Osteoblast (primary cell): ENCODE results near the gene CSTF3. TPM values are rescaled to one million over a fixed set of nuclear protein-coding genes. Genes with fewer than 3 reads are reported as not detected.
A peak's percentile ranks its signal among the peaks of the same experiment; 100 is the strongest.

Experiments
- DNase-seq: peaks from one replicate; pipeline ENCODE4 v3.0.0; 2011; ENCODE audit warnings: low spot score, mixed read lengths; ENCODE audit not compliant: insufficient read length; ENCODE audit errors: missing footprints
- H2AFZ ChIP-seq: 2 replicates; pipeline ENCODE4 v1.6.0; 2011; ENCODE audit warnings: mild to moderate bottlenecking, low read length
- H3K27ac ChIP-seq: 2 replicates; pipeline ENCODE4 v1.5.1; 2011; ENCODE audit warnings: mild to moderate bottlenecking, low read depth, low read length, moderate library complexity
- H3K27me3 ChIP-seq: 2 replicates; pipeline ENCODE4 v1.6.0; 2012; ENCODE audit warnings: mild to moderate bottlenecking, control low read depth, inconsistent platforms, low read length, moderate library complexity; ENCODE audit not compliant: insufficient read depth
- H3K36me3 ChIP-seq: 2 replicates; pipeline ENCODE4 v1.5.1; 2011; ENCODE audit warnings: mild to moderate bottlenecking, low read length, control low read depth, moderate library complexity; ENCODE audit not compliant: insufficient read depth
- H3K4me1 ChIP-seq: 2 replicates; pipeline ENCODE4 v1.5.1; 2011; ENCODE audit warnings: mild to moderate bottlenecking, low read length, control low read depth, moderate library complexity; ENCODE audit not compliant: insufficient read depth
- H3K4me2 ChIP-seq: 2 replicates; pipeline ENCODE4 v1.6.0; 2011; ENCODE audit warnings: mild to moderate bottlenecking, low read length; ENCODE audit not compliant: insufficient read depth
- H3K4me3 ChIP-seq: fragments of 200-600 bp; sonication (generic); 3 replicates; pipeline ENCODE4 v1.5.1; 2012; ENCODE audit warnings: mild to moderate bottlenecking, low read length, inconsistent platforms; ENCODE audit not compliant: insufficient read depth
- H3K79me2 ChIP-seq: 2 replicates; pipeline ENCODE4 v1.6.0; 2012; ENCODE audit warnings: mild to moderate bottlenecking, low read length, control low read depth, inconsistent platforms; ENCODE audit not compliant: insufficient read depth
- H3K9me3 ChIP-seq: 2 replicates; pipeline ENCODE4 v1.5.1; 2011; ENCODE audit warnings: low read depth, low read length, control low read depth
- H4K20me1 ChIP-seq: 2 replicates; pipeline ENCODE4 v1.6.0; 2012; ENCODE audit warnings: mild to moderate bottlenecking, low read length, control low read depth; ENCODE audit not compliant: insufficient read depth
- CTCF ChIP-seq: IDR thresholded peaks from 2 replicates; pipeline ENCODE4 v1.5.1; 2011; ENCODE audit warnings: mild to moderate bottlenecking, low read depth, low read length, moderate library complexity; ENCODE audit errors: extremely low read depth
- total RNA-seq: library from RNA; depleted of rRNA; stranded (reverse); fragments of >200 nt; gene quantifications from 2 replicates; pipeline ENCODE4 v1.2.3, GENCODE V29; 2012

CSTF3 gene
- total RNA-seq, 1 donor: 16.3 TPM

DNA sequence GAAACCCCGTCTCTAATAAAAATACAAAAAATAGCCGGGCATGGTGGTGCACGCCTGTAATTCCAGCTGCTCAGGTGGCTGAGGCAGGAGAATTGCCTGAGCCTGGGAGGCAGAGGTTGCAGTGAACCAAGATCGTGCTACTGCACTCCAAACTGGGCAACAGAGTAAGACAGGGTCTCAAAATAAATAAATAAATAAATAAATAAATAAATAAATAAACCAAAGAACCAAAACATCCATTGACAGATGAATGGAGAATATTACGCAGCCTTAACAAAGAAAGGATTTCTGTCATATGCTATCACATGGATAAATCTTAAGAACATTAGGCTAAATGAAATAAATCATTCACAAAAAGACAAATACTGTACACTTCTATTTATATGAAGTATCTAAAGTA, 11.1 kb upstream of the CSTF3 start:
- Histone ChIP-seq H3K4me3 (no peak overlapping the region), H4K20me1 (no peaks in the 10 kb centered on the region), H3K27ac (no peak overlapping the region), H3K79me2 (no peaks in the 10 kb centered on the region), H2AFZ (no peak overlapping the region), H3K36me3 (no peaks in the 10 kb centered on the region), H3K27me3 (no peaks in the 10 kb centered on the region), H3K9me3 (no peaks in the 10 kb centered on the region), H3K4me2 (no peak overlapping the region), H3K4me1 (peaks cover 7% of the 10 kb centered on the region)
- TF ChIP-seq CTCF: no peak
- DNase-seq: no peak

GRCh38 chr11:33171251-33171650, 10.0 kb upstream of the CSTF3 start:
- no peak overlapping the region for H3K4me3 ChIP-seq
- H3K4me1 ChIP-seq: peaks cover 11% of the 10 kb centered on the region
- no peak overlapping the region for H2AFZ ChIP-seq
- H3K27ac ChIP-seq: no peak overlapping the region
- H4K20me1 ChIP-seq: no peaks in the 10 kb centered on the region
- no peaks in the 10 kb centered on the region for H3K79me2 ChIP-seq
- no peak for TF ChIP-seq CTCF
- no peaks in the 10 kb centered on the region for H3K9me3 ChIP-seq
- no peak for DNase-seq
- H3K36me3 ChIP-seq: no peaks in the 10 kb centered on the region
- H3K4me2 ChIP-seq: no peak overlapping the region
- H3K27me3 ChIP-seq: no peaks in the 10 kb centered on the region

GRCh38 chr11:33168709-33169200, 7.5 kb upstream of the CSTF3 start:
- Histone ChIP-seq H3K4me3 (no peak overlapping the region), H3K27me3 (no peaks in the 10 kb centered on the region), H3K4me2 (peak overlapping the region; percentile 40), H4K20me1 (no peaks in the 10 kb centered on the region), H3K4me1 (peaks cover 16% of the 10 kb centered on the region), H3K9me3 (no peaks in the 10 kb centered on the region), H2AFZ (no peak overlapping the region), H3K36me3 (no peaks in the 10 kb centered on the region), H3K79me2 (no peaks in the 10 kb centered on the region), H3K27ac (no peak overlapping the region)
- no peak for DNase-seq
- no peak for TF ChIP-seq CTCF

GRCh38 chr11:33162831-33163230, 1.6 kb upstream of the CSTF3 start:
- peaks cover 28% of the 10 kb centered on the region for H3K4me1 ChIP-seq
- no peak overlapping the region for H3K4me2 ChIP-seq
- H3K36me3 ChIP-seq: no peaks in the 10 kb centered on the region
- TF ChIP-seq CTCF: no peak
- no peak overlapping the region for H3K27ac ChIP-seq
- no peak overlapping the region for H3K4me3 ChIP-seq
- H2AFZ ChIP-seq: no peak overlapping the region
- peaks cover 15% of the 10 kb centered on the region for H4K20me1 ChIP-seq
- H3K27me3 ChIP-seq: no peaks in the 10 kb centered on the region
- no peaks in the 10 kb centered on the region for H3K9me3 ChIP-seq
- H3K79me2 ChIP-seq: peaks cover 35% of the 10 kb centered on the region
- DNase-seq: peak; percentile 15
